GM12872 (cell line): ENCODE measurements around the gene DVL1.
A peak's percentile ranks its signal among the peaks of the same experiment; 100 is the strongest.

ENCODE experiments used
- CTCF ChIP-seq: IDR thresholded peaks from 3 replicates; pipeline ENCODE4 v1.5.1; 2011; ENCODE audit warnings: low read depth, mild to moderate bottlenecking, low read length, moderate library complexity; ENCODE audit not compliant: insufficient read depth

Gene DVL1

GRCh38 chr1:1291548-1292441, 57.4 kb downstream of the DVL1 start:
- peak; percentile 77 for TF ChIP-seq CTCF

DNA sequence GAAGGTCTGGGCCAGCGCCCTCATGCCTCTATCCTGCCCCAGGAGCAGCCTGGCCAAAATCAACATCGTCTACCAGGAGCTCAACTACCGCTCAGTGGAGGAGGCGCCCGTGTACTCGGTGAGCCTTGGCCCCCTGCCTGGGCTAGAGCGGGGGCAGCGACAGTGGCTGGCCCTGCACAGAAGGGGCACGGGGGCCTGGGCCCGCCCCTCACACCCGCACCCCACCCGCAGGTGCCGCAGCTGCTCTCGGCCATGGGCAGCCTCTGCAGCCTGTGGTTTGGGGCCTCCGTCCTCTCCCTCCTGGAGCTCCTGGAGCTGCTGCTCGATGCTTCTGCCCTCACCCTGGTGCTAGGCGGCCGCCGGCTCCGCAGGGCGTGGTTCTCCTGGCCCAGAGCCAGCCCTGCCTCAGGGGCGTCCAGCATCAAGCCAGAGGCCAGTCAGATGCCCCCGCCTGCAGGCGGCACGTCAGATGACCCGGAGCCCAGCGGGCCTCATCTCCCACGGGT, 58.1 kb downstream of the DVL1 start:
- TF ChIP-seq CTCF: no peak

- TF ChIP-seq CTCF: peak; percentile 64; the same call in 2 of the 3 replicates
Measured at GRCh38 chr1:1290238-1290731, 58.9 kb downstream of the DVL1 start.

DNA sequence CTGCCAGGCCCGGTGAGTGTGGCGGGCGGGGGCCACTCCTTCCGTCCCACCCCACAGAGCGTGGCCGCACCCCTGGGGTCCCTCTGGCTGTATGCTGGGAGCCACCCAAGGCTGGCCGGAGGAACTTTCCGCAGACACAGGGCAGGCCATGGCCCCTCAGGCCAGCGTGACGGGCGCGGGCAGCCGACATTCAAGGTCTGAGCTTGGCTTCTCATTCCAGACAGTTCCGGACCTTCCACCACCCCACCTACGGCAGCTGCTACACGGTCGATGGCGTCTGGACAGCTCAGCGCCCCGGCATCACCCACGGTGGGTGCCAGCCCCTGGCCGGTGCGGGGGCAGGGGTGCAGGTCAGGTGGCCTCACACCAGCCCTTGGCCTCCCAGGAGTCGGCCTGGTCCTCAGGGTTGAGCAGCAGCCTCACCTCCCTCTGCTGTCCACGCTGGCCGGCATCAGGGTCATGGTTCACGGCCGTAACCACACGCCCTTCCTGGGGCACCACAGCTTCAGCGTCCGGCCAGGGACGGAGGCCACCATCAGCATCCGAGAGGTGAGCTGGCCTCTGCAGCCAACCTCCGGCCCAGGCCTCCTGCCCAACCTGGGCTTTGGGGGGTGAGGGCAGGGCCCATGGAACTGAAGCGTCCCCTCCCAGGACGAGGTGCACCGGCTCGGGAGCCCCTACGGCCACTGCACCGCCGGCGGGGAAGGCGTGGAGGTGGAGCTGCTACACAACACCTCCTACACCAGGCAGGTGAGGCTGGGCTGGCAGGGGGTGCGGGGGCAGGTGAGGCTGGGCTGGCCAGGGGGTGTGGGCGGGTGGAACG, 61.7 kb downstream of the DVL1 start:
- TF ChIP-seq CTCF: no peak

DNA sequence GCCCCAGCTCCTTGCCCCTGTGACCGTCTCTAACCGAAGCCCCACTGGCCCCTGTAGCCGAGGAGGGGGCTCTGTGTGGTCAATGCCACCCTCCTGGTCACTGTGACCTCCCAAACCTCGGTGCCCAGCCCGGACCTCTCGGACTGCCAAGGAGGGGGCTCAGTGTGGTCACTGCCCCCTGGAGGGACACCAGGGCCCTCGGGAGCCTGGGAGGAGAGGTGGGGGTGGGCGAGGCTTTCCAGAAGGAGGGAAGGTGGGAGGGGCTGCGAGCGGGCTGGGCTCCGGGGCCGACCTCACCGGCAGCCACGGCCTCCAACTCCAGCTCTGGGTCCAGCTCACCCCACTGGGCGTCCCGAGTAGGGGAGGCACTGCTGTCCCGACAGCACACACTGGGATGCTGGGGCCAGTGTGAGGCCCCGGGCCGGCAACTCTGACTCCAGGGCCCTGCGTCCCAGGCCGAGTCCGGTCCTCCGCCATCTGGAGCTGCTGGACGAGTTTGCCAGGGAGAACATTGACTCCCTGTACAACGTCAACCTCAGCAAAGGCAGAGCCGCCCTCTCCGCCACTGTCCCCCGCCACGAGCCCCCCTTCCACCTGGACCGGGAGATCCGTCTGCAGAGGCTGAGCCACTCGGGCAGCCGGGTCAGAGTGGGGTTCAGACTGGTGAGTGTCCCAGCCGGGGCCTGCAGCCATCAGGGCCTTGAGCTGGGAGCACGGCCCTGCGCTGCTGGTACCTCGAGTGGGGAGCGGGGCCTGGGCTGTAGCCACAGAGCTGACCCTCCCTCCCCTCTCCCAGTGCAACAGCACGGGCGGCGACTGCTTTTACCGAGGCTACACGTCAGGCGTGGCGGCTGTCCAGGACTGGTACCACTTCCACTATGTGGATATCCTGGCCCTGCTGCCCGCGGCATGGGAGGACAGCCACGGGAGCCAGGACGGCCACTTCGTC, 62.6 kb downstream of the DVL1 start:
- no peak for TF ChIP-seq CTCF

DNA sequence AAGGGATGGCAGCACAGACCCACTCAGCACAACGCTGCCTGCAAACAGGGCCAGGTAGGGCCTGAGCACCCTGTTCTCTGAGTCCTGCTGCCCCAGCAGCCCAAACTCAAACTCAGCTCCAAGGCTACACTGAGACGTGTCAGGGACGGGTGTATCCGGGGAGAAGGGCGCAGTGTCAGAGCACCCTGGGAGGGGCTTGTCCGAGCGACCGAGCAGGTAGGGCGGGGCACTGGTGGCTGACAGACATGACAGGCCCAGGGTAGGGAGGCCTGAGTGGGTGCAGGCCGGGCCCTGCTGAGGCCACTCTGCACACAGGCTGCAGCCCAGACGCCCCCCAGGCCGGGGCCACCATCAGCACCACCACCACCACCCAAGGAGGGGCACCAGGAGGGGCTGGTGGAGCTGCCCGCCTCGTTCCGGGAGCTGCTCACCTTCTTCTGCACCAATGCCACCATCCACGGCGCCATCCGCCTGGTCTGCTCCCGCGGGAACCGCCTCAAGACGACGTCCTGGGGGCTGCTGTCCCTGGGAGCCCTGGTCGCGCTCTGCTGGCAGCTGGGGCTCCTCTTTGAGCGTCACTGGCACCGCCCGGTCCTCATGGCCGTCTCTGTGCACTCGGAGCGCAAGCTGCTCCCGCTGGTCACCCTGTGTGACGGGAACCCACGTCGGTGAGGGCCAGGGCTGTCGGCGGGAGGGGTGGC, 63.5 kb downstream of the DVL1 start:
- no peak for TF ChIP-seq CTCF
